Activated naive CD8-positive, alpha-beta T cell treated with anti-CD3 and anti-CD28 coated beads, Interleukin-2, amount 50 U/mL, for 16 hours (primary cell): ENCODE data around the gene HACD2.

Experiments used
- DNase-seq: peaks from one replicate; pipeline ENCODE4 v3.0.0-alpha.2; 2020; ENCODE audit warnings: low read depth, low spot score

HACD2 gene

DNA sequence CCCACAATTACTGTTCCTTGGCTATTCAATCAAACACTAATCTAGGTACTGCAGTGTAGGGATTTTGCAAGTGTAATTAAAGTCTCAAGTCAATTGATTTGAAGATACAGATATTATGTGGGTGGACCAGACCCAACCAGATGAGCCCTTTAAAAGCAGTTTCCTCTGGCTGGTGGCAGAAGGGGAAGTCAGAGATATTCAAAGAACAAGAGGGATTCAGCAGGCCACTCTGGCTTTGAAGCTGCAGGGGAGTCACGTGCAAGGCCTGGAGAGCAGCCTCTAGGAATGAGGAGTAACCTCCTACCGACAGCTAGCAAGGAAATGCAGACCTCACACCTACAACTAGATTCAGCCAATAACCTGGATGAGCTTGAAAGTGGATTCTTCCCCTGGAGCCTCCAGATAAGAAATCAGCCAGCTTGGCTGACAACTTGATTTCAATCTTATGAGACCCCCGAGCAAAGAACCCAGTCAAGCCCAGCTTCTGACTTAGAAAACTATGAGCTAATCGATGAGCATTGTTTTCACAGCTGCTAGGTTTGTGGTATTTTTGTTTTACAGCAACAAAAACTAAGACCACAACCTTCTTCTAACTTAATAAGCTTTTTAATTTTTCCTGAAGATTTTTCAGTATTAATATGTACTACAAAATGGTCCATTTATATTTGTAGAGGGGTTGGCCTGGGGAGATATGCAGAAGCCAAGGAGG lies 13.4 kb downstream of the HACD2 start:
- no peak for DNase-seq

DNA sequence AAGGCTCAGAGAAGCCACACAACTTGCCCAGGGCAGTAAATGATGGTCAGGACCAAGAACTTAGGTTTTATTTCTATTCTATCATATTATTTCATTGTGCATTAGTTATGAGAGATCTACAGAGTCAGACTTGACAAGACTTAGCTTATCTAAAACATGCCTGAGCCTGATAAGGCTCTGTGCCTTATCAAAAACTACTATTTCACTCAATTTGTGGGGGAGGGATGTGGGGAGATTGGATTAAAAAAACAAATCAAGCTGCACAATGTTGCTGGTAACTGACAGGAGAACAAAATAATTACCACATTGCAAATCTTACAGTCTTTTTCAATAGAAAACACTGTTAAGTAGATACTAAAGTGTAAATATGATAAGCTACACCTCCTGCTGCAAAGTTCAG lies 16.0 kb downstream of the HACD2 start:
- no peak for DNase-seq

DNA sequence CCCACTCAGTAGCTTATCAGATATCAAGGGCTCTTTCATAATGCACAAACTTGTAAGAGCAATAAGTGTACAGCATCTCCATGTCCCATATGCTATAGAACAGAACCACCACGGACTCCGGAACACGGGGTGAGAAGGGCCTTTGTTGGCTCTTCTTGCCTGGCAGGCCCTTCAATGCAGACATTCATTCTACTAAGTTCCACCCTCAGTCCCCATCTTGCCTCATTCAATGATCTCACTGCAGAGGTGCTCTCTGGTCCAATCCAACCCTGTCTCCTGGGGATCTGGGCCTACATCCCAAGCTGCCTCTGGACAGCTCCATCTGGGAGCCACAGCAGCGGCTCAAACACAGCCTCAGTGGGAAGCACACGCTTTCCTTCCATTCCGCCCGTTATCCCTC lies 16.8 kb downstream of the HACD2 start:
- no peak for DNase-seq

DNA sequence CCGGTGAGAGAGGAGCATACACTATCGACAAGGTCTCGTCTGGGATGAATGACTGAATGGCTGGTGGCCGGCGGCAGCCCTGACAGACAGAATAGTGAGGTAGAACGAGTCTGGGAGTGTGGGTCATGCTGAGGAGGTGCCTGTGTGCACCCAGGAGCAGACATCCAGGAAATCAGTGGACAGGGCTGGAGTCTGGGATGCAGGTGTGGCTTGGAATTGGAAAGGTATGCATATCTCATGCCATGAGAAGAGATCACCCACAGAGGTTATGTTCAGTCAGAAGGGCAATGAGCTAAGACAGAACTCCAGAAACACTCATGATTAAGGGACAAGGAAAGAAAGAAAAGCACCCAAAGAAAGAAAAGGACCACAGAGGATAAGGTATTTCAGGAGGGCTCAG lies 20.8 kb downstream of the HACD2 start:
- DNase-seq = no peak

DNA sequence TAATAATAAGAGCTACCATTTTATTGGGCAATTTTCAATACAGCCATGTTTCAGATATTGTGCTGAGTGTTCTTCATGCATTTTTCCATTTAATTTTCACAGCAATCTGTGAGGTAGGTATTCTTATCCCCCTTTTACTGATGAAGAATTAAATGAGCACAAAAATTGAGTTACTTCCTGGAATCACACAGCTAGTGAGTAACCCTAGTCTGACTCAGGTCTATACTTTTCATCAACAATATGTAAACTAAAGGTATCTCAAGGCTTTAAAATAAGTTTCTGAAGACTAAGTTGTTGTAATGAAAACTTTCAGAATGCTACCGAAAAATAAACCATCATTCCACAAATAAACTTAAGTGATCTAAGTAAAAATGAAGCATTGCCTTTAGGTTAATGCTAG lies 22.3 kb downstream of the HACD2 start:
- no peak for DNase-seq

DNA sequence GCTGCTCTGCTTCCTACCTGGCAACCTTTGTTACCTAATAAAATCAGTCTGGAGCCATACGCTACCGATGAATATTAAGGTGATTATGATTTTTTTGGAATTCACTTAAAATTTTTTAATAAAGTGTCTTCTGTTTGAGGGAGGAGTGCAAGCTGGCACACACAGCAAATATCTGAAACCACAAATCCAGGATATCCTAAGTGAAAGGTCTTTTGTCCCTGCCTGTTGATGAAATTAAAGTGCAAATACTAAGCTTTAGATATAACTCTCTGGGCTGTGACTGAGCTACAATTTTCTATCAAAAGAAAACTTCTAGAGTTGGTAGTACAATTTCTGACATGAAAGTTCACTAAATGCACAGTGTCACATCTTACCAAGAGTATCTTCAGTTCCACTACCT lies 23.7 kb downstream of the HACD2 start:
- DNase-seq = no peak

DNA sequence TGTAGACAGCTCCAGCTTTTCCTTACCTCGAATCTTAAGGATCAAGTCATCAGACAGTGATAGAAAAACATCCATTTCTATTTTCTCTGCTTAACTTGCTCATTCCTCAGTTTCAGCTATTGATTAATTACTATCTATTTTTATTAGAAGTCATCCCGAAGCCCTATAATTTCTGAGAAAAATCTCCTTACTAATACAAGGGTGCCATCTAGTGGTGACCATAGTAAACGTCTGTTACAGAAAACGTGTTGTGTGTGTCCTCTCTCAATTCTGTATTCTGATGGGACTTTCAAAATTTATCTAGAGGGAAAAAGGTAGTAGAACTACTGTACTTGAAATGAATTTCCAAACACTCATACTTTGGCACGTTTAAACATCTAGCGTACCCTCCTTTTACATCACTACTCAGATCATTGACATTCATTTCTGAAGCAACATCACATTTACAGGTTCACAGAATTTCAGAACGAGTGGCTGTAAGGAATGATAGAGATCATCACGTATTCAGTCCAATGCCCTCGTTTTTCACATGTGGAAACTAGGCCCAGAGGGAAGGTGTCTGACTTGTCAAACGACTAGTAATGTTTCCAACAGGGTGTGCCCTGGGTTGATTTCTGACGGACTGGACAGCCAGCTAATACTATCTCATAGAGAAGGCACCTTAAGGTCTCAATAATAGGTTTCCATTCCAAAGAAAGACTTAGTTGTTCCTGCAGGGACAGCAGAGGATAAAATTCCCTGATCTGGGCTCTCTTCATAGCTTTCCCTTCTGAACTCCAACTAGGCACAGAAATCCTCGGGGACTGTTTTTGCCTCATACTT lies 25.6 kb downstream of the HACD2 start:
- no peak for DNase-seq

DNA sequence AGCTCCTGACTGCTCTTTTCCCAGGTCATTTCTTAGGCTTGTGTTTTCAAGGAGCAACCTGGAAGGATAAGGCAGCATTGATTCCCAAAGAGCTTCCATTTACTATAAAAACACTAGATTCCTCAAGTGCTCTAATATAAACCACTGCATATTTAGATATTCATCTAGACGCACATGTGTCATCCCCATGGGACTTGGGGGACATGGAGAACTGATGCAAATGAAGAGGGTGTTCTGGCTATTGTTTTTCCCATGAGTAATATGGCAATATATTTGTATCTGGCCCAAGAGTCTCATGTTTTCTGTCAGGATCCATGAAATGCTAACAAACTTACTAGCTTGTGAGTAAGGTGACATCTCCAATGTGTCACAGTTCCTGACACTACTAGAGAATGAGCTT lies 31.3 kb downstream of the HACD2 start:
- no peak for DNase-seq

DNA sequence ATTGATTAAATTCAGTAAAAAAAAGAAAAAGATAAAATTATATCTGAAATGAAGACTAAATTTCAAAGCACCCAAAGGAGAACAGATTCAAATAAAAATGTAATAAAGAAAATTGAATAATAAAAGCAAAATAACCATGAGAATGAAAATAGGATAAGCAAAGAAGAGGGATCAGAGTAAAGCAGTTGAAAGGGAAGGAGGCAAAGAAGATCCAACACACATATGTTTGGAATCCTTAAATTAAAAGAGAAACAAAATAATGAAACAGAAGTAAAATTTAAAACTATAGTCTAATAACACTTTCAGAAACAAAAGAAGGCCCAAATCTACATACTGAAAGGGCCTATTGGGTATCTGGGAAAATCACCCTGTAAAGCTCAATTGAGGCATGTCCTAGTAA lies 32.1 kb downstream of the HACD2 start:
- no peak for DNase-seq

DNA sequence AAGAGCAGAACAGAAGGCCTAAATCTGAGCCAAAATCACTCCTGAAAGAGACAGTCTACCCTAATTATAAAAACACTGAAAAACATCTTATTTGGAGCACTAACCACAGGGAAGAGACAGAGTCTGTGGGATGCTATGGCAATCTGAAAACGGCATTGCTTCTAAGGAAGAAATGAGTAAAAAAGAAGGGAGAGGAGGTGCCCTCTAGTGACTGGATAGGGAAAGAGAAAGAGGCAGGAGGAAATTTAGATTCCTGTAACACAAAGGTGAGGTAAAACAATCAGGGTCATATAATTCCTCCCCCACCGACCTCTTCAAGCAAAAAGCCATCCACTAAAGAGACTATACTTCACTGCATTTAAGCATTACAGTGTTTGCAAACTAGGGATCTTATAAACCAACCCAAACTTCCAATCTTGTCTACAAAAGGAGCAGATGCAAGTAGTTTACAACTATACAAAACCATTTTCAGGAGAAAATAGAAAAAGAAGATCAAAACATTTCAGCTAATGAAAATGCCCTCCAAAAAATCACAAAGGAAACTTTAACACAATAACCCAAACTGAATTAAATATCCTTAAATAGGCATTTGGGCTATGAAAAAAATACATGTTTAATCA lies 32.6 kb downstream of the HACD2 start:
- DNase-seq = no peak

DNA sequence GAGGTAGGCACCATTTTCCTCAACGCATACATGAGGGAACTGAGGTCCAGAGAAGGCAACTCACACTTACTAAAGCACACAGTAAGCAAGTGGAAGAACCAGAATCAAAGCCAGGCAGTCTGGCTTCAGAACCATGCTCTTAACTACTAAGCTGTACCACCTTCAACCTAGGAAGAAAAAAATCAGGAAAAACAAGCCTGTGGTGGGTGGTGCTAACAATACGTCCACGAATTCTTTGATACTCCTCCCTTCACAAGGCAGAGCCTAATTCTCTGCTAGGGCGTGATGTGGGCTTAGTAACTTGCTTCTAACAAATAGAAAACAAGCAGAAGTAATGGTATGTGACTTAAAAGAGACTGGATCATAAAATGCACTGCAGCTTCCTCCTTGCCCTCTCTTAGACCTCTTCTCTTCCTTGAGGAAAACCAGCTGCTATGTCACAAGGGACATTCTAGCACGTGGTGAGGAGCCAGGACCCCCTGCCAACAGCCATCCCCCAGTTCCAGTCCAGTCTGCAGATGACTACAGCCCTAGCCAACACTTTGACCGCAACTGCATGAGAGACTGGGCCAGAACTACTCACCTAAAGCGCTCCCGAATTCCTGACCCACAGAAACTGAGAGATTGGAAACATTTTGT lies 36.9 kb downstream of the HACD2 start:
- no peak for DNase-seq

DNA sequence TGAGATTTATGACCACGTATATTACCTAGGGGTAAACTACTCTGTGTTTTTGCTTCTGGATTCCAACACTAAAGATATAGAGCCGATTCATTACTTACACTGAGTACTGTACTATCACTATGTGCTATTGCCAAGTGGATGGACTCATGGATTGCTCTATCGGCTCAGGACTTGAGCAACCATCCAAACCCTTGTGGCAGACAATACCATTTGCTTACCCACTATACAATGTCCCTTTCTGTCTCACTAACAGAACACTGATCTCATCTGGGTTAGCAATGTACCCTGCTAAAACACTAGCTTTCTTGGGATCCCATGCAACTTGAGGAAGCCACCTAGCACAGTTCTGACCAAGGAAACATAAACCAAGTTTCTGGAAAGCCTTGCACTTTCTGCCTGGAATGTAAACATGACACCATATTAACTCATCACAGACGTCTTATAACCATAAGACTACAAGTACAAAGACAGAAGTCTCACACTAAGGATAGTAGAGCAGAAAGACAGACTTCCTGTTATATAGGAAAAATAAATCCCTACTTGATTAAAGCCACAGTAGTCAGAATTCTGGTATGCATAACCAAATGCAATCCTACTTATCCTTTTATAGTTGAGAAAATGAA lies 38.6 kb downstream of the HACD2 start:
- no peak for DNase-seq

DNA sequence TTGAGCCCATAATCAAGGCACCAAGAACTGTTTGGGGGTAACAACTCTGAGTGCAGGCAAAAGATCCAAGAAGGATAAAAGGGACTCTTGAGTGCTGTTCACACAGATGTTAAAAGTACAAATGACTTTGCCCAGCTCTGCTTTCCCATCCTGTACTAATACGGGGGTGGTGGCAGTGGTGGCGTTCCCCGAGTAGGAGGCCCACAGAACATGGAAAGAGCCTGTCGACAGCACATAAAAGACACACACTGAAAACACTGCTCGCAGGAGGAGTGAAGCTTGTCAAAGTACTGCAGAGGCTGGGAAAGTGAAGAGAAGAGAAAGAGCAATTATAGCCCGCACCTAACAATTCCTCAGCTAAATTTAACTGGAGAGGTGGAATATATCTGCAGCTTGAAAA lies 40.9 kb downstream of the HACD2 start:
- no peak for DNase-seq

DNA sequence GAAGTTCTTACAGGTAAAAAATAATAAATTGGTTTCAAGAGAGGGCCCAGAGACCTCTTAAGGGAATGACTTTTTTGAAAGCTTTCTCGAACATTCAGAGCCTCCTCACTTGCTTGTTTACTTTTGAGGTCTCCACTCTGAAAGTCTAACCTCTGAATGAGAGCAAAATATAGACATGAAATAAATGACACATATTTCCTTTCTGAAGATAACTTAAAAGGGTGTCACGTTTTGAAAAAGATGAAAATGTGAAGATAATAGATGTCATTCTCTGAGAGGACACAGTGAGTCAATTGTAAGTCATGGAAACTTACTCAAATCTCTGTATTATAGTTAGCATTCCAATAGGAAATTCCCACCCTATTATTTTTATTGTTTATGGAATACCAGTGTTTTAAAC lies 44.6 kb downstream of the HACD2 start:
- DNase-seq = no peak

DNA sequence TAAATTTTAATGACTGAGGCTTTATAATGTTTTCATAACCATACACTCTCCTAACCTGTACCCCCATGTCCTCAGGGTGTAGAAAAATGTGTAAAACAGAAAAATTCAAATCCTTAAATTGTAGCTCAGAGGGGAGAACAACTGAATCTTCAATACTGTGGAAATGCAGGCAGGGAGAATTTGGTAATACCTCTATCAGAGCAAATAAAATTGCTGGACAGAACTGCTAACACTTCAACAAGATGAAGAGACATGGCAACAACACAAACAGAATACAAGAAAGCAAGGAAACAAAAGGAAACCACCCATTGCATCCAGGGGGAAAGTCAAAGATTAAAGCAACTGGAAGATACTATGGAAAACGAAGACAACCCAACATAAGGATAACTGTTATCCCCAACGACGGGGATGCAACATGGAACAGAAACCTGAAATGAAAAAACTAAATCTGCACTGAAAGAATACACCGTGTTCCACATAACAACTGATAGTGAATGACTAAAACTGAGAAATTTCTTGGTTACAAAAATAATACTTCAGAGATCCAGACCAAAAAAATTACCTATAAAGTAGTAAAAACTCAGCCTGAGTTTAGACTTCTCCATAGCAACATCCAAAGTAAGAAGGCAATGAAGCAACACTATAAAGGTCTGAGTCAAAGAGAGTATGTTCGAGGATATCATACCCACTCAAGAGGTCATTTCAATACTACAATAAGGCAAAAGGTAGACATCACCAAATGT lies 48.5 kb downstream of the HACD2 start:
- DNase-seq = no peak

DNA sequence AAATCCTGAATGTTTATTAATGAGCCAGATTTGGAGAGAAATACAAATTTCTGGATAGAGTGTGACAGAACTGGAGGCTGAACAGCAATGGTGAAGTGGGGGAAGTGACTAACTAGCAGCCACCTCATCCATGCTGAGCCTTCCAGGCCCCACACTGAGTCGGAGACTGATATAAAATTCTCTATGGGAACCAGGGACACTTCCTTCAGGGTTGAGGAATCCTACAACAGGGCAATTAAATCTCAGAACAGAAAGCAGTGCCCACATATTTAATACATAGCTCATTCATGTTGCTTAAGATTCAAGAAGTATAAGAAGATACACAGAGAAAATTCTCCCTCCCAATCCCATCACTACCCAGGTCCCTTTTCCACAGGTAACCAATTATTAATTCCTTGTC lies 49.3 kb downstream of the HACD2 start:
- no peak for DNase-seq

DNA sequence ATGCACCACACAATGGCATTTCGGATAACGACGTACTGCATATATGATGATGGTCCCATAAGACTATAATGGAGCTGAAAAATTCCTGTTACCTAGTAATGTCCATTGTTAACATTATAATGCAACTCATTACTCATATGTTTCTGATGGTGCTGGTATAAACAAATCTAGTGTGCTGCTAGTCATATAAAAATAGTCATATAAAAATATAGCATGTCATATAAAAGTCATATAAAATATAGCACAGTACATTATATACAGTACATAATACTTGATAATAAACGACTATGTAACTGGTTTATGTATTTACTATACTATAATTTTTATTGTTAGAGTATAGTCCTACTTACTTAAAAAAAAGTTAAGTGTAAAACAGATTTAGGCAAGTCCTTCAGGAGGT lies 50.6 kb downstream of the HACD2 start:
- no peak for DNase-seq

DNA sequence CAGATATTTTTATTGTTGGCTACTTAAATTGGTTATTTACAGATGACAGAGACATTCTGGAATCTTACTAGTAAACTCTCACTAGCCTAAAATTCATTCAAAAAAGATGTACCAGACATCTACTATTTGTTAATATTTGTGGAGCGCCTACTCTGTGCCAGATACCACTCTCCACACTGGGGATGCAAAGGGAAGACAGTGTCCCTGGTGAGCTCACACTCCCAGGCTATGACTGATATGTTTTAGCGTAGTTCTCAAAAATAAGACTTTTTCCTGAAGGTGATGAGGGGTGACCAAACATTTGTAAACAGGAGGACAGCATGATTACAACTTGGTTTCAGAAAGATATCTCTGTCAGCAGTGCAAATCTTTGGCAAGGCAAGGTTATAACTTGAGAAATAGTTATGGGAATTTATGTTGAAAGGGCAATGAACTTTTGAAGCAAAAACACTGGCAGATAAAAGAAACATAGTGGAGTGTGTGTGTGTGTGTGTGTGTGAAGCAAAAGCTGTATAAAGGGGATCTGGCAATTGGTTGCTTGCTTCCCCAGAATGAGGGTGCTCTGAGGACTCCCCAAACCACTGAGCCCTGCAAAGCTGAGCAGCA lies 51.2 kb downstream of the HACD2 start:
- DNase-seq = no peak

DNA sequence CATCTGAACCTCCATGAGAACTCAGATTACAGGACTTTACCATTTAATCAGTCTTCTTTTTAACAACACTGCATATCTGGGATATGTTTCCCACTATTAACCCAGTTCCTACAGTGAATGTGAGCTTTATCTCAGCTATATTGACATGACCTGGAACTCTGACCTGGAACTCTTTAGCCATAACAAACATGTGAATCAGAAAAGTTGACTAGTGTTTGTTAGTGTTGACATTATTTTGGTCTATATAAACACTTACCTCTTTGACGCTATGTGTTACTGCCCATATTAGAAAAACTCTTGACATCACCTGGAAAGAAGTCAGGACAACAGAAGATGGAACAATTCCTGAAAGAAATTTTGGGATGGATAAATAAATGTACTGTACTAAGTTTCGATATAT lies 56.7 kb downstream of the HACD2 start:
- DNase-seq = no peak

DNA sequence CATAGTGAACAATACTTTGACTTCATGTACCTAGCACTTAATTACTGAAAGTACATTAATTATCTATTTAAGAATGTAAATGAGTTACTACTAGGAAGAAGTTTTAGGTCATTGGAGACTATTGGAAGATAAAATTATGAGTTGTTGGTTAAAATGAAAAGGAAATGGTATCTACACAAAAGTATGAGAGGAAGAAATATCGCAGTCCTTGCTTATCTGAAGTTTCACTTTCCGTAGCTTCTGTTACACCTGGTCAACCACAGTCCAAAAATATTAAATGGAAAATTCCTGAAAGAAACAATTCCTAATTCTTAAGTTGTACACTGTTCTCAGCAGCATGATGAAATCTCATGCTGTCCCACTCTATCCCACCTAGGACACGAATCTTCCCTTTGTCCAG lies 57.8 kb downstream of the HACD2 start:
- no peak for DNase-seq

DNA sequence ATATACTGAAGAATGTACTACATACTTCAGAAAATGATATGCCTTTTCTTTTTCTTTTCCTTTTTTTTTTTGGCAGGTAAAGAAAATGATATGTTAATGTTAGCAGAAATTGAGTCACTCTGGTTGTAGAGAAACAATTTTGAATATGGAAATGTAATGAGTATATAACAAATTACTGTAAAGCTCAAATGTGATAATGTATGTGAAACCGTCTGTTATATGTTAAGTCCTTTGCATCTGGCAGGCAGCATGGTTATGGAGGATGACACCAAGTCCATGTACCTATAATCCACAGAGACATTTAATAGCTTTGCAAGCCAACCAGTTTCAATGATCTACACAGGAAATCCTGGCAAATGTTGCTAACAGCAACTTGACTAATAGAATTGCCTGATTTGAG lies 58.4 kb downstream of the HACD2 start:
- DNase-seq = no peak
